Astrocyte (in vitro differentiated cells and primary cell): ENCODE results near the gene NUP107.

Experiments used
- EZH2 ChIP-seq: IDR thresholded peaks from 2 replicates; pipeline ENCODE4 v1.6.1; 2012; ENCODE audit warnings: mild to moderate bottlenecking, low read length, inconsistent platforms; ENCODE audit not compliant: insufficient read depth
- TF ChIP-seq, protein P1 (sequence below): IDR thresholded peaks from 2 replicates; pipeline ENCODE4 v1.5.1; 2011; ENCODE audit warnings: low read depth, mild to moderate bottlenecking, inconsistent platforms, low read length, moderate library complexity; ENCODE audit not compliant: insufficient read depth

DNA sequence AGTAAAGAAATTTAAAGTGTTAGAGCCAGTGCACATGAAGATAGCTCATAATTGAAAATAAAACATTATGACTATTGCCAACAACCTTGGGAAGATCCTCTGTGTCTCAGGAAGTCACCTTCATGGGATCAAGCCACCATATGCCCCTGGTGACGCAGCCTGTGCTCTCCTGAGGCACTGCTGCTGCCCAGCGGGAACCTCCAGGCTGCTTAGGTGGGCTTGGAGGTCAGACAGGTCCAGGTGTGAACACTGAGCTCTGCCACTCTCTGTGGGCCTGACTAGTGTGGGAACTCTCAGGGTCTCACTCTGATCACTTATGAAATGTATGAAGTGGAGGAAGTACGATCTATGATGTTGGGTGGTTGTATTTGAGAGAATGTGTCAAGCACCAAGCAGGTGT is 75.9 kb downstream of the NUP107 start:
- TF ChIP-seq, protein P1, sequence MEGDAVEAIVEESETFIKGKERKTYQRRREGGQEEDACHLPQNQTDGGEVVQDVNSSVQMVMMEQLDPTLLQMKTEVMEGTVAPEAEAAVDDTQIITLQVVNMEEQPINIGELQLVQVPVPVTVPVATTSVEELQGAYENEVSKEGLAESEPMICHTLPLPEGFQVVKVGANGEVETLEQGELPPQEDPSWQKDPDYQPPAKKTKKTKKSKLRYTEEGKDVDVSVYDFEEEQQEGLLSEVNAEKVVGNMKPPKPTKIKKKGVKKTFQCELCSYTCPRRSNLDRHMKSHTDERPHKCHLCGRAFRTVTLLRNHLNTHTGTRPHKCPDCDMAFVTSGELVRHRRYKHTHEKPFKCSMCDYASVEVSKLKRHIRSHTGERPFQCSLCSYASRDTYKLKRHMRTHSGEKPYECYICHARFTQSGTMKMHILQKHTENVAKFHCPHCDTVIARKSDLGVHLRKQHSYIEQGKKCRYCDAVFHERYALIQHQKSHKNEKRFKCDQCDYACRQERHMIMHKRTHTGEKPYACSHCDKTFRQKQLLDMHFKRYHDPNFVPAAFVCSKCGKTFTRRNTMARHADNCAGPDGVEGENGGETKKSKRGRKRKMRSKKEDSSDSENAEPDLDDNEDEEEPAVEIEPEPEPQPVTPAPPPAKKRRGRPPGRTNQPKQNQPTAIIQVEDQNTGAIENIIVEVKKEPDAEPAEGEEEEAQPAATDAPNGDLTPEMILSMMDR, result no peak
- no peak for TF ChIP-seq EZH2
